Activated naive CD4-positive, alpha-beta T cell (primary cell): ENCODE data around the gene AKR1C1.
"Not testable (repeated sequence)": the region's sequence is repeated elsewhere in the genome, so short reads cannot be mapped to it uniquely, and the experiment has no call there.

ENCODE experiments used
- DNase-seq, 4 experiments: peaks; one replicate each; lab custom pipeline; 2025; lab: John Stamatoyannopoulos, UW

AKR1C1 gene

DNA sequence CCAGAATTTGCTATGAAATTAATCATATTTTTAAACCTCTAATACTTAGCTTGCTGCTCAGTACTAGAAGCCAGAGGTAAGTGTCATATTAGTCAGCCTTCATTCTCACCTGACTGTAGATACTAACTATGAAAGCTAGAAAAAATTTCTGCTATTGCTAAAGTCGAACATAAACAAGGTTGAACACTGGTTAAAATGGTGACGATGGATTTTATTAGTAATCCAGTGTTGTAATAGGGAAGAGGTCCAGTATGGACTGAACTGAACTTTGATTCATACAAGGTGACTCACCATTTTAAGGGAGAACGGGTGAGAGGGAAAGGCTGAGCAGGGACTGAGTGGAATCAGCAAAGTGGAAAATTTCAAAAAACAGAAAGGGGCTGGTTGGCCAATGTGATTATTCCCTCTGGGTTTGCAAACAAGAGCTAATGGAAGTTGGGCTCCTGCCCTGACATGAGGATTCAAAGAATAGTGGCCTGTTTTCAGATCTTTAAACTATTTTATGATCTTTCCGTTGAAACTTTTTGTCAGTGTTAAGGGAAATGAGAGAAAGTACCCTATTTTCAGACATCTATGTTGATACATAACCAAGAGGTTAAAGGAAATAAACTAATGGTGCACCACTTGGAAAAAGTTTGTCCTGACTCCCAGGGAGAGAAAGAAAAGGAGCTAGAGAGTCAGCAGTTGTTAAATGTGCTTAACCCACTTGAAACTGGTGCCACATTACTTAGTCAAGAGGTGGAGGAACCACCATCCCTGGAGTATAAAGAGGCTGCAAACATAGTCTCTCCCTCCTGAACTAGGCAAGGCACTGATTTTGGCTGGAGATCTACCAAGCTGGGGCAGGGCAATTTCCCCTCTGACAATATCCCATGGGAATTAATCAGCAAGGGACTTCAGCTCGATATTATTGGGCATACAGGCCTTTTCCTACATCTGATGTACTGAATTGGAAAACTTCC lies 15.3 kb upstream of the AKR1C1 start:
- no peak for DNase-seq

DNA sequence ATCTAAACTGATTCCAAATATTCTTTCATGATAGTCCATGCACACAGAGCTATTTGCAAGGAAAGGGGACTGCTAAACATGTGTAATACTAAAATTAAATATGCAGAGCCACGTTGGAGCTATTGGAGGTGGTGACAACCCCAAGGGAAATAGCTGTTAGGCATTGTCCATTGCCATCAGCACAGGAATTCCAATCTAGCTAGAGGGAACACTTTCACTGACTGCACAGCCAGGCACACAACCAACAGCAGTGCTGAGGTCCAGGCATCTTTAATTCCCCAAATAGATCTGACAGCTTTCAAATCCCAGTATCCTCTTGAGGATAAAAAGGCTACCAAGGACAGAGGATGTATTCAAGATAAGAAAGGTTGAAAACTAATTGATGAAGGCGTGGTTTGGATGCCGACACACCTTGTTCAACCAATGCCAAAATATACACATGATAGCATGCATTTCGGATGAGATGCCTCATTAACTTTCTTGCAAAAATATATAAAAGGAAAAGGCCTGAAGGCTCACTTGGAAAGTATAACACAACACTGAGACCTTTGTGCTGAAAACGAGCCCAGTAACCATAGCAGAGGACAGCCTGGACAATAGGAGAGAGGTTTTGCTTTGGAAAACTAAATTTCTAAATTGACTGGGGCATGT lies 11.6 kb upstream of the AKR1C1 start:
- not testable (repeated sequence) for DNase-seq

DNA sequence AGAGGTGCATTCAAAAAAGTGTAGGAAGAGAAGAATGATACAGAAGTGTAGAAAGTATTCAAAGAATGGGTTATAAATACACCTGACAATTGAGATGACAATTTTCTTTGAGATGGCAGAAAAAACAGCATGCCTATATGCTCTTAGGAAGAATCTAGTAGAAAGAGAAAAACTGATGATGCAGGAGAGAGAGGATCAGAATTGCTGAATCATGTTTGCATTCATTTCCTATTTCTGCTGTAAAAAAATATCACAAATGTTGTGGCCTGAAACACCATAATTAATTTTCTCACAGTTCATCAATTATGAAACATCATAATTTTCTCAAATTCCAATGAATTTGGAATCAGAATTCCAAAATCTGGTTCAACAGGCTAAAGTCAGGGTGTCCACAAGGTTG lies 9.8 kb upstream of the AKR1C1 start:
- DNase-seq = no peak

GRCh38 chr10:4956088-4956487 lies 7.1 kb upstream of the AKR1C1 start:
- DNase-seq = not testable (repeated sequence)

GRCh38 chr10:4956955-4957645 lies 6.1 kb upstream of the AKR1C1 start:
- not testable (repeated sequence) for DNase-seq

DNA sequence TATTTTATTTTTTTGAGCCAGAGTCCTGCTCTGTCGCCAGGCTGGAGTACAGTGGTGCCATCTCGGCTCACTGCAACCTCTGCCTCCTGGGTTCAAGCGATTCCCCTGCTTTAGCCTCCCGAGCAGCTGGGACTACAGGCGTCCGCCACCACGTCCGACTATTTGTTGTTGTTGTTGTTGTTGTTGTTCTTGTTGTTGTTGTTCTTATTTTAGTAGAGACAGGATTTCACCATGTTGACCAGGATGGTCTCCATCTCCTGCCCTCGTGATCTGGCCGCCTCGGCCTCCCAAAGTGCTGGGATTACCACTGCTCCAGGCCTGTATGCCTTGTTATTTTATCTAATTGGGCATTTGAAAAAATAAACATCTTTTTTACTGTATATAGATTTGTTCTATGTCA lies 1.7 kb upstream of the AKR1C1 start:
- not testable (repeated sequence) for DNase-seq

DNA sequence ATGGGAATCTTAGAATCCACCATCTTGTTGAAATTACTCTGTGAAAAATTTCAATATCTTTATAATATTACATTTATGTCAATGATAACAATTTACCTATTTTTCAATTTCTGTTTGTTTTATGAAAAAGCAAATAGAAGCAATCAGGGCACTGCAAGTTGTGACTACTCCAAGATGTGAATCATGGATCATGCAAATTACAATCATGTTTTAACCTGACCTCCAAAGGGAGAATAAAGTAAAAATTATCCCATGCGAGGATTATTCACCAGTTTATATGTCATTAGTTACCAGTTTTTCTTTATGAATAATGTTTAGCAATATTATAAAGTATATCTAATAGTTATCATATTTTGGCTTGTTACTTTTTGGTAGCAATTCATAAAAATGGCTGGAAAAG lies 907 bp upstream of the AKR1C1 start:
- DNase-seq = not testable (repeated sequence)

- DNase-seq = not testable (repeated sequence)
Observed at GRCh38 chr10:4963815-4964154, 570 bp downstream of the AKR1C1 start.

- DNase-seq = not testable (repeated sequence)
Observed at GRCh38 chr10:4965763-4966162, 2.5 kb downstream of the AKR1C1 start.

DNA sequence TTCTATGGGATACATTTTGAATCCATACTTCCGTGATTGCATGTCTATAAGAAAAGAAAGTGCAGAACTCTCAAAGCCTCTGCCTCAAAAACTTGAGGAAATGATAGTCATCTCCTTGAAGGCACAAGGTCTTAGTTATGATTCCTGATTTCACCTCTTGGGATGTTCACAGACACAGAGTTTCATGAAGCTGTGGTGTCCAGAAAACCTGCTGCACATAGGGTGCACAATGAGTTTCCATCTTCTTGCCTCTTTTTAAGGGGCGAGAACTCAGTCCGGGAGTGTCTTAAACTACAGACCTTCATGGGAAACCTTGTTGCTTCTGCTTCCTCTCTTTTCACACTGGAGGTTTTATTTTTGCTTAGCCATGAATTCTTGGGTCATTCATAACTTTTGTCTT lies 4.0 kb downstream of the AKR1C1 start:
- not testable (repeated sequence) for DNase-seq

DNA sequence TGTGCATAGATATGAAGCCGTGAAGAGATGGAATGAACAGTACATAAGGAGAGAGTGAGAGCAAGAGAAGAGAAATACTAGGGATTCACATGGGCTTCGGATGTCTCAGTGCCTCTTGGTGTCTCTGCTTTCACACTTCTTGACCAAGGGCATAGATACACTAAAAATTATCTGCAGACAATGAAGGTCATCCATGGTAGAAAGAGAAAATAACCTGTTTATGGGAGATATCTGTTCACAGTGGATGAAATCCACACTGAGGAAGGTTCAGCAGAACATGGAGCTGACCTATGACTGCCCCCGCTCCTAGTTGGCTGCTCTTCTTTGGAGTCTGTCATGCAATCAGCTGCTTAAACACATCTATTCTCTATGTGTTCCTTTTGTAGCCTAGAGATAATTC lies 6.1 kb downstream of the AKR1C1 start:
- not testable (repeated sequence) for DNase-seq

DNA sequence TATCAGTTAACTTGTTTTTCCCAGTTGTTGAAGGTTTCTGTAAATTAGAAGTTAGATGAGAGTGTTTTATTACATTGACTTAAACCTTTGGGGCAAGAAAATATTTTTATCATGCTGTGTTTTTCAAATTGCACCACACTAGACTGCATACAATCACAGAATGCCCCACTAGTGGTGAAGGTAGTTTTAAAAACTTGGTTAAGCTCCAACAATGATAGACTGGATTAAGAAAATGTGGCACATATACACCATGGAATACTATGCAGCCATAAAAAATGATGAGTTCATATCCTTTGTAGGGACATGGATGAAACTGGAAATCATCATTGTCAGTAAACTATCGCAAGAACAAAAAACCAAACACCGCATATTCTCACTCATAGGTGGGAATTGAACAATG lies 7.1 kb downstream of the AKR1C1 start:
- not testable (repeated sequence) for DNase-seq

DNA sequence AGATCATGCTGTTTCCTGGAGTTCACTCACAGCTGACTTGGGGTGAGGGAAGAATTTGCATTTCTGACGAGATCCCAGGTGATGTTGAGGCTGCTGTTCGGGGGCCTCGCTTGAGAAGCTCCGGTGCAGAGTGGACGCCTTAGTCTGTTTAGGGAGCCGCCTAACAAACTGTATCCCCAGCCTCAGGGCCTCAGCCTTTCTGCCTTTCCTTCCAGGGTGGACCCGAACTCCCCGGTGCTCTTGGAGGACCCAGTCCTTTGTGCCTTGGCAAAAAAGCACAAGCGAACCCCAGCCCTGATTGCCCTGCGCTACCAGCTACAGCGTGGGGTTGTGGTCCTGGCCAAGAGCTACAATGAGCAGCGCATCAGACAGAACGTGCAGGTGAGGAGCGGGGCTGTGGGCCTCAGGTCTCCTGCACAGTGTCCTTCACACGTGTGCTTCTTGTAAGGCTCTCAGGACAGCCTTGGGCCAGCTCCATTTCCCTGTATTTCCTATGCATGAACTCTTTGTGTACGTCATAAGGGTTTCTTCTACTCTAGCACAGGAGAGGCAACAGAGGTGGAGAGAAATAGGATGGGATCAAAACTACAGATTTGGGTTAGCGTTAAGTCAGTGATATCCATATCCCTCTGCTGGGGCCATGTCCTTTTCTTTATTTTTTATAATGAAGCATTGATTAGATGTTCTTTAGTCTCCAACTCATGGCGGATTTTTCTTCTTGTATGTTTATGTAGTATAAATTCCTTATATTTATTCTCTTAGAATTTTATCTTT lies 9.3 kb downstream of the AKR1C1 start:
- not testable (repeated sequence) for DNase-seq

DNA sequence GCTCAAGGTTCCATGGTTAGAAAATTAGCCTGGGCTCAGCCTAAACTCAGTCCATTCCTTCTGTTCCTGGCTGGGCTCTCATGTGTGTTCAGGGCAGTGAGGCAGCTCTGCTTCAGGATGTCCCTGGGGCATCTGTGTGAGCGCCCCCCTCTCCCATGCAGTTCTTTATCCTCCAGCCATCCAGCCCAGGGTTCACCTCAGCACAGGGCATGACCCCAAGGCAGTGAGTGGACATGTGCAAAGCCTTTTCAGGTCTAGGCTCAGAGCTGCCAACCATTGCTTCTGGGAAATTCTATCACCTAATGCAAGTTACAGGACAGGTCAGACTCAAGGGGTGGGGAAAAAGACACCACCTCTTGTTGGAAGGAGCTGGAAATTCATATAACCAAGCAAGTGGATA lies 10.1 kb downstream of the AKR1C1 start:
- DNase-seq = not testable (repeated sequence)

DNA sequence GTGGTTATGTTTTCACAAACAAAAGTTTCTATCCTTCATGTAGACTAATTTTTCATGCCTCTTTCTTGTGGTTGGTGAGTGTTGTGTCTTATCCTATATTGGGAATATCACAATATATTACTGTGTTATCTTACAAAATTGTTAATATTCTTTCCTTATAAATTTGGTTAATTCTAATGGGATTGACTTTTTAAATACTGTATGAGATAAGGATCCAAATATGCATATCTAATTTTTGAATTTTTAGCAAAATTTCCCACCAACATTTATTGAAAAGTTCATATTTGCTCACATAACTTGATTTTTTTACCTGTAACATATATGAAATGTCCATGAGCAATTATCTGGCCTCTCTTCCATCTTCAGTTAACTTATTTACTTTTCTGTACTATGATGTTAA lies 11.2 kb downstream of the AKR1C1 start:
- DNase-seq = not testable (repeated sequence)

- no peak for DNase-seq
Observed at GRCh38 chr10:4977025-4977424, 13.8 kb downstream of the AKR1C1 start.

DNA sequence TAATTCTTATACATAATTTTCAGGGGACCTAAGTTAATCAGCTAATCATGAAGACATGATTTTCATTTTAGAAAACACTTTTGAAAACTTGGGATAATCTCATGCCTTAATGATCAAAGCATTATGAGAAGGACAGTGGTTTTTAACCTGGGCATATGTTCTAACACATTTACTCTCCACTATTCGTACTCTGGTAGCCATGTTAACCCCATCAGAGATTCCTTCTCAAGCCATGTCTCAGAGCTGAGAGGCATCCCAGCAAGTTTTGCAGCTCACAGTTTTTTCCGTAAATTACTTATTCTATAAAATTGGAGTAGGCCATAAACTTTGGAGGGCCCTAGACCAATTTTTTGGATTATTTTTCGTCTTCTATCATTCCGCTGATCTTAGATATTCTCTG lies 15.7 kb downstream of the AKR1C1 start:
- no peak for DNase-seq

DNA sequence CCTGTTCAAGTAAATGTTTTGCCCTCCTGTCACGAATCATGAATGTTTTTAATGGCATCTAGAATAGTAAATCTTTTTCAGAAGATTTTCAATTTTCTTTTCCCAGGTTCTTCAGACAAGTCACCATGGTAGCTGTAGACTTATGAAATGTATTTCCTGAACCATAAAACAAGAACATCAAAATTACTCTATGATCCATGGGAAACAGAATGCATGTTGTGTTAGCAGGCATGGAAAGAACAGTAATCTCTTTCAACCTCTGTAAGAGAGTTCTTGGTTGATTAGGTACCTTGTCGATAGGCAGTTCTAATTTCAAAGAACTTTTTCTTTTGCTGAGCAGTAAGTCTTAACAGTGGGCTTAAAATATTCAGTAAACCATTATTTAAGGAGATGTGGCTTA lies 17.6 kb downstream of the AKR1C1 start:
- no peak for DNase-seq

DNA sequence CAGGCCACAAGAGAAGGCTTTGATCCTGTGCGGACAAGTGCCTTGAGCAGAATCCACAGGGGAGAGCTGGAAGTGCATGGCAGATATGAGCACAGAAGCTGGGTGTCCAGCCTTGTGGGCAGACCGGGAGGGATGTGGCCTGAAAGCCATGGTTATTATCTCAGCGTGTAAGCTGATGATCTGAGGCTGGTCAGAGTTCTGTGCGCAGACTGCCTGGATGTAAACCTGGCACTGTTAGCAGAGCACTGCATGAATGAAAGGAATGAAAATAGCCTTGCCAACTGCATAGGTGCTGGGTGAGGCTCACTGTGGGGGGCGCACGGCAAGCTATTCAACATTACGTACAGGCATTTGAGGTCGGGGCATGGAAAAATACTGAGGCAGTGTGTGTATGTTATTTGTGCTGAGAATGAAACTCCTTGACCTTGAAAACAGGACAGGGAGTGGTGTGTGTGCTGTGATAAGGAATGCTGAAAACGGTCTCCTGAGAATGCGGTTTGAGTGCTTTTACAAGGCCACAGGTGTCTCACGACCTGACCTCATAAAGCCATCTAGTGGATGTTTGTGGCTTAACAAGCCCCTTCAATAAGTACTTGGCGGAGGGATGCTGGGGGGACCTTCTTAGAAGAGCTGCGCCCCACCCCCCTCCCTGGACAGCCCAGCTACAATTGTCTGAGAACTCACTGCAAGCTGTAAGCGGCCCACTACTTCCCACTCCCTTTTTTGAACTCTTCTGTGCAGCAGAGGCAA lies 18.7 kb downstream of the AKR1C1 start:
- DNase-seq = no peak

- no peak for DNase-seq
Observed at GRCh38 chr10:4982764-4983226, 19.6 kb downstream of the AKR1C1 start.

- DNase-seq = no peak
Observed at GRCh38 chr10:4983615-4984216, 20.5 kb downstream of the AKR1C1 start.
